ENCODE results near the gene BANP.
"Not testable (repeated sequence)": the region's sequence is repeated elsewhere in the genome, so short reads cannot be mapped to it uniquely, and the experiment has no call there.

BANP gene

GRCh38 chr16:88120812-88121211 is 169.6 kb downstream of the BANP start:
- H3K4me3 ChIP-seq (ENCODE audit: control insufficient read depth, low read depth, low read length) = no peak overlapping the region
- no peak for DNase-seq (ENCODE audit: low read depth)
- no peak for TF ChIP-seq CTCF (IDR thresholded peaks at IDR 0.05; ENCODE audit: control insufficient read depth, insufficient read depth, low read depth, low read length, missing control alignments)

GRCh38 chr16:88121391-88121790 is 170.2 kb downstream of the BANP start:
- not testable (repeated sequence) for H3K4me3 ChIP-seq (ENCODE audit: control insufficient read depth, low read depth, low read length); DNase-seq (ENCODE audit: low read depth)

- no peak for TF ChIP-seq CTCF (IDR thresholded peaks at IDR 0.05; ENCODE audit: control insufficient read depth, insufficient read depth, low read depth, low read length, missing control alignments)
- DNase-seq (ENCODE audit: low read depth) = no peak
Observed at GRCh38 chr16:88121886-88122580, 170.8 kb downstream of the BANP start.

More at GRCh38 chr16:88121886-88122580, 170.8 kb downstream of the BANP start:
- no peak overlapping the region for H3K4me3 ChIP-seq (ENCODE audit: control insufficient read depth, low read depth, low read length)
